K562 (cell line): Measurements from ENCODE around the gene TMEM95. TPM values are rescaled to one million over a fixed set of nuclear protein-coding genes. Genes with fewer than 3 reads are reported as not detected.

Experiments
- ATAC-seq: fragments of 200-7000 bp; cut with Tn5 transposase; 3 replicates; pipeline ENCODE4 v1.9.1; 2020; ENCODE audit warnings: moderate library complexity
- BruUV-seq: library from RNA; stranded (reverse); fragments of 400-500 nt; replicated peaks from 2 replicates; lab custom pipeline; 2021; lab: Mats Ljungman, UMichigan
- CTCF ChIA-PET: fragments of 300-600 bp; formaldehyde crosslinking; extraction: SDS; loops from one replicate; lab custom pipeline; 2021; ENCODE audit warnings: low intra/inter-chr PET ratio; lab: Yijun Ruan, JAX
- POLR2A ChIA-PET: fragments of 300-600, 350-650 bp; sonication (Branson Sonifier 250); formaldehyde crosslinking; extraction: SDS; loops from one replicate; lab custom pipeline; 2021; ENCODE audit warnings: antibody characterized with exemption, inconsistent platforms; lab: Yijun Ruan, JAX
- DNase-seq, 4 experiments: peaks; one replicate each; pipeline versions ENCODE4 v3.0.0 to v3.0.0-alpha.2; 2011 to 2018; ENCODE audit warnings: low spot score in 3 of 4, mixed read lengths in 3 of 4; ENCODE audit errors: extremely low read depth in 1 of 4
- FAIRE-seq: peaks from 2 replicates; lab custom pipeline; 2011; peaks lifted over from hg19 to GRCh38; lab: Jason Lieb, UNC
- H2AFZ ChIP-seq: 2 replicates; pipeline ENCODE4 v1.6.0; 2011; ENCODE audit warnings: low read depth, low read length, control low read depth, inconsistent platforms
- H3K27ac ChIP-seq: fragments of 200-600 bp; 3 replicates; pipeline ENCODE4 v1.8.0; 2011; ENCODE audit warnings: low read depth, mild to moderate bottlenecking, control low read depth, inconsistent platforms, low read length, moderate library complexity, mixed read lengths; ENCODE audit errors: extremely low read depth
- H3K27me3 ChIP-seq, 2 experiments: fragments of 300-600 bp in 1 of 2; 2 replicates in 1 of 2; 3 replicates in 1 of 2; pipeline versions ENCODE4 v1.6.0 to v1.8.0; 2011; ENCODE audit warnings: inconsistent platforms in 2 of 2, low read length in 2 of 2, mild to moderate bottlenecking in 1 of 2, mixed read lengths in 1 of 2, moderate library complexity in 1 of 2; ENCODE audit not compliant: control insufficient read depth in 2 of 2, insufficient read depth in 2 of 2
- H3K36me3 ChIP-seq: fragments of 300-600 bp; 3 replicates; pipeline ENCODE4 v1.8.0; 2011; ENCODE audit warnings: mild to moderate bottlenecking, low read length, inconsistent platforms; ENCODE audit not compliant: control insufficient read depth, insufficient read depth
- H3K4me1 ChIP-seq, 2 experiments: fragments of 200-600 bp in 1 of 2; replicated peaks in 1 of 2; 2 replicates in 1 of 2; 3 replicates in 1 of 2; pipeline versions ENCODE4 v1.5.1 to v1.8.0; 2011; ENCODE audit warnings: inconsistent platforms in 2 of 2, low read length in 2 of 2, mild to moderate bottlenecking in 1 of 2, mixed read lengths in 1 of 2, moderate library complexity in 1 of 2; ENCODE audit not compliant: control insufficient read depth in 2 of 2, insufficient read depth in 2 of 2
- H3K4me2 ChIP-seq: 2 replicates; pipeline ENCODE4 v1.6.1; 2011; ENCODE audit warnings: low read length, control low read depth, inconsistent platforms, mixed read lengths; ENCODE audit not compliant: insufficient read depth
- H3K4me3 ChIP-seq: fragments of 200-600 bp; sonication (generic), shearing (Covaris generic); 2 replicates; pipeline ENCODE4 v1.5.1; 2016; ENCODE audit warnings: control low read depth, inconsistent platforms
- H3K79me2 ChIP-seq: fragments of 200-600 bp; 3 replicates; pipeline ENCODE4 v1.8.0; 2011; ENCODE audit warnings: low read length, inconsistent platforms; ENCODE audit not compliant: control insufficient read depth, insufficient read depth
- H3K9ac ChIP-seq, 2 experiments: 2 replicates each; pipeline versions ENCODE4 v1.6.0 to v1.6.1; 2011; ENCODE audit warnings: low read depth in 2 of 2, low read length in 2 of 2, control low read depth in 1 of 2, inconsistent platforms in 1 of 2, mild to moderate bottlenecking in 1 of 2, mixed read lengths in 1 of 2; ENCODE audit not compliant: insufficient read depth in 1 of 2
- H3K9me1 ChIP-seq: one replicate; pipeline ENCODE4 v1.6.0; 2011; ENCODE audit warnings: inconsistent platforms, mild to moderate bottlenecking, low read length, moderate library complexity; ENCODE audit not compliant: control insufficient read depth, insufficient read depth
- H3K9me3 ChIP-seq: replicated peaks from 2 replicates; pipeline ENCODE4 v1.5.1; 2011; ENCODE audit warnings: low read depth, low read length, inconsistent platforms; ENCODE audit not compliant: control insufficient read depth, insufficient read depth
- H4K20me1 ChIP-seq: replicated peaks from 2 replicates; pipeline ENCODE4 v1.6.1; 2011; ENCODE audit warnings: low read length, inconsistent platforms, mixed read lengths; ENCODE audit not compliant: control insufficient read depth, insufficient read depth
- ARID4B ChIP-seq: sonication (generic); formaldehyde crosslinking; IDR thresholded peaks from 2 replicates; pipeline ENCODE4 v1.8.0; 2022; ENCODE audit warnings: mild to moderate bottlenecking, missing genetic modification reagents
- ZKSCAN1 ChIP-seq: fragments of 150-350 bp; IDR thresholded peaks from 2 replicates; pipeline ENCODE4 v1.6.1; 2016; ENCODE audit warnings: low read depth, low read length
- WGBS: fragments of 100-300 bp; shearing (Covaris generic); methylation state at CpG from one replicate; pipeline ENCODE4 v1.1.6; 2016; ENCODE audit warnings: low coverage, mixed read lengths; ENCODE audit not compliant: insufficient coverage; ENCODE audit errors: missing lambda C conversion rate; 5-methylcytosine and 5-hydroxymethylcytosine counted together
- in situ Hi-C: fragments of 300-500 bp; cut with MboI; formaldehyde crosslinking; loops from 4 replicates; pipeline ENCODE4 v1.15.0; 2018; ENCODE audit warnings: inconsistent platforms, mixed read lengths
- intact Hi-C: fragments of 100-400 bp; cut with micrococcal nuclease; formaldehyde crosslinking; loops from 2 replicates; pipeline ENCODE4 v1.14.2; 2022
- polyA plus RNA-seq, 8 experiments: library from polyadenylated mRNA; depleted of rRNA in 4 of 8; stranded (reverse) in 5 of 8; unstranded in 3 of 8; fragments of >200 nt; fragmentation: Nextera tagmentation in 2 of 8; fragmentation: Illumina TruSeq in 1 of 8; extraction: Ambion mirVana in 2 of 8; extraction: Trizol in 1 of 8; gene quantifications; 2 replicates each; pipeline versions ENCODE4 v1.2.1 to v1.2.3, GENCODE V29; 2011 to 2014; ENCODE audit warnings: inconsistent platforms in 1 of 8, missing spikeins in 1 of 8
- total RNA-seq, 7 experiments: library from RNA; depleted of rRNA in 6 of 7; stranded (reverse); fragments of >200 nt in 6 of 7; fragmentation: Illumina TruSeq in 2 of 7; extraction: Trizol in 2 of 7; gene quantifications; 2 replicates each; pipeline versions ENCODE4 v1.2.1 to v1.2.3, GENCODE V29; 2011 to 2021; ENCODE audit warnings: low replicate concordance in 1 of 7

Gene TMEM95
- total and polyA plus RNA-seq, 9 of the 15 experiments (the other 6 are each of a cell fraction or from before 2014, with no cell fraction given), result not detected

GRCh38 chr17:7403043-7403726 is 48.2 kb downstream of the TMEM95 start:
- H2AFZ ChIP-seq, result peak overlapping the region; percentile 90
- peak overlapping the region; percentile 79 for H3K4me2 ChIP-seq
- H3K27me3 ChIP-seq, result no peaks in the 10 kb centered on the region
- peak overlapping the region; percentile 69 for H3K27ac ChIP-seq
- TF ChIP-seq ZKSCAN1 (no peak), ARID4B (CRISPR knock-in tag) (0 out of 2 replicates have a peak, but pooled peaks have one; percentile 20)
- ATAC-seq (peak; percentile 4; the same call in 2 of the 3 replicates), DNase-seq (peak in 3 of 4 experiments; percentile 51 to 57 (median 55)), FAIRE-seq (no peak)
- H3K9me1 ChIP-seq, result no peaks in the 10 kb centered on the region
- ChIA-PET POLR2A (interaction anchor here (0.6 to 1.8 kb wide), 9 partner anchors 17 to 194 kb away, joined by 3 to 23 read pairs (median 3); partner anchors contain the start of genes POLR2A, TNK1 and ZBTB4), CTCF (no interaction called here)
- TSS peak; percentile 86 for BruUV-seq
- H3K79me2 ChIP-seq, result peaks cover 8% of the 10 kb centered on the region; the same call in 2 of the 3 replicates
- H3K36me3 ChIP-seq, result peaks cover 3% of the 10 kb centered on the region; the same call in 1 of the 3 replicates
- no peaks in the 10 kb centered on the region for H4K20me1 ChIP-seq
- in situ Hi-C loops (no loop called here), intact Hi-C loops (loop anchor here (5.0 kb wide), 2 partner anchors 34 to 79 kb away; partner anchors contain the start of genes FGF11, POLR2A, SLC35G6 and TMEM102)
- peaks cover 11 to 25% of the 10 kb centered on the region in 2 experiments; a peak in 3 of 5 replicates for H3K4me1 ChIP-seq
- H3K4me3 ChIP-seq, result peak overlapping the region; percentile 68
- WGBS, result 17% methylated on average over 12 of the region's 16 CpGs
- peak overlapping the region; percentile 75 to 85 for H3K9ac ChIP-seq
- H3K9me3 ChIP-seq, result no peaks in the 10 kb centered on the region
